ENCODE results near the gene SPOCK1.
"Not testable (repeated sequence)": the region's sequence is repeated elsewhere in the genome, so short reads cannot be mapped to it uniquely, and the experiment has no call there.

Gene SPOCK1

DNA sequence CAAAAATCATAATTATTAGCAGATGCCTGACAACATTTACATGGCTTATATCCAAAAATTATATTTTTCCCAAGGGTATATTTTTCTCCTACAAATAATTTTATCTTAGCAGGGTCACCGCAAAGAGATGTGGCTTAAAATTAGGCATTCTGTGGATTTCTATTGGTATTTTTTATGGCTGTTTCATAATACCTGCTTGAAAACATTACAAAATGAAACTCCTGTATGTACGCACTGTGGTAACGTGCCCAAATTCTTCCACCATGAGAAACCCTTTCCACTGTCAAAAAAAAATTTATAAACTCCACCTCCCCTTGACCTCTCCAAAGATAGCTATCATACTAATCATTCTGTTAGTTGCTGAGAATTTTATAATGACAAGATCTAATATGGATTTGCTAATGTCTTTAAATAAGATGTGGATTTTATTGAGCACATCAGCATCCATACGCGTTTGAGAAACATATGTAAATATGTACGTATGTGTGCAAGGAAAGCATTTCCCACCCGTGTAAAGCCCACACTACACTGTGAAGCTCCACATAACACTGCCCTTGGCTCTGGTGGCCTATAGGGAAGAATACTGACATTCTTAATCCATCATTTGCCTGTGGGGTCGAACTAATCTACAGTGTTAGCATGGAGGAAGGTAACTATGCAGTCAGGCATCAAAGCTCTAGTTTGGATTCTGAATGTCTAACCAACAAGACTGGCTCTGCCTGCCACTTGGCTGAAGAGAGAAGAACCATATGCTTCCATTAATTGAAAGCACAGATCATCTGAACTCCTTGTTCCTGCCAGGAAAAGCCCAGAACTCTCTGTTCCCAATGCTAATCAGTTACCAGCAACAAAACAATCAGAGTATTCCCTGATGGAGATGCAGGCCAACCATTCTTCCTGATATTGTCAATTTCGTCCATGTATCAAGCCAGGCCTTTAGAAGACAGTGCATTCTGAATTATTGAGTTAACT lies 244.7 kb downstream of the SPOCK1 start:
- DNase-seq = no peak

DNA sequence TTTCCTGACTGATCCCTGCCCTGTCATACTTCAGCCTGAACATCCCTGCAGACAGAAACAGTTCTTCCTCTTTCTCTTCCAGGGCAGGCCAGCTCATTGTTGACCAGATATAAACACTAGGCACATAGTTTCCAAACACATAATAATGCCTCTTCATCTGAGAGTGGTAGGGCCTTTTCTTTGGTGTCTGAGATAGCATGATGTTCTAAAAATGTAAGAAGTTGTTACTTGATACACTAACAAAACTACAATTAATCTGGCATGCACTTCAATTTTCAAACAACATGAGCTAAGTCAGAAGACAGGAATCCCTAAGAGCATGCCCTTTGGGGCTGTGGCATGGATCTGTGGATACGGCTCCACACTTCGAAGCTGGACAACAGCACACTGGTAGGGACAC lies 246.6 kb downstream of the SPOCK1 start:
- DNase-seq = no peak

DNA sequence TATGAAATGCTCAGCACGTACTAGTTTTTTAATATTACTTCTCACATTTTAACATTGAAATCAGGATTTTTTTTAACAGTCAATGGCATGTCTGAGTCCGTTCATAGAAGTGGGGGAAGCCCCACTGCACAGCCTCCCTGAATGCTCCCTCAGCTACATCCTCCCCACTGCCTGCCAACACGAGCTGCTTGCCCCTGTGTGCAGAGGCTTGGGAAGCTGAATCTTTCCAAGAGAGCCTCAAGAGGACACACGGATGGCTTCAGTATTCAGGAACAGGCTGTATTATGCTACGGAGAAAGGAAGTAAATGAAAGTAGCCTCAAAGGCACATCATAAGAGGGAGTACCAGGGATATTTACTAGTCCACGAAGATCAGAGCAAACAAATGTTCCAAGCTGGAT lies 248.7 kb downstream of the SPOCK1 start:
- DNase-seq = no peak

DNA sequence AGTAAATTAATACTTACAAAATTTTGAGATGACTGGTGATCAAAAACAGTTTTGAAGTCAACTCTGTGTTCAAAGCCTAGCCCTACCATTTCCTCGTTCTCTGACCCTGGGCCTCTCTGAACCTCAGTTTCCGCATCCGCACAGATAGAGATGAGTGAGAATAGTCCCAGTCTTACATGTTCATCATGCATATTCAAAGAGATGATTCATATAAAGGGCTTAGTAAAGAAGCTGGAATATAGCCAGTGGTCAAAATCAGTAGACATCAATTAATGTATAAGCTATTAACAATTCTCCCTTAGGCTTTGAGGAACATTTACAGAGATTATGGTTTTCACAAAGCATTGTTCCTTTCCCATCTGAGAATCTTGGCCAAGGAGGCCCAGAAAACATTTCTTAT lies 250.6 kb downstream of the SPOCK1 start:
- no peak for DNase-seq

DNA sequence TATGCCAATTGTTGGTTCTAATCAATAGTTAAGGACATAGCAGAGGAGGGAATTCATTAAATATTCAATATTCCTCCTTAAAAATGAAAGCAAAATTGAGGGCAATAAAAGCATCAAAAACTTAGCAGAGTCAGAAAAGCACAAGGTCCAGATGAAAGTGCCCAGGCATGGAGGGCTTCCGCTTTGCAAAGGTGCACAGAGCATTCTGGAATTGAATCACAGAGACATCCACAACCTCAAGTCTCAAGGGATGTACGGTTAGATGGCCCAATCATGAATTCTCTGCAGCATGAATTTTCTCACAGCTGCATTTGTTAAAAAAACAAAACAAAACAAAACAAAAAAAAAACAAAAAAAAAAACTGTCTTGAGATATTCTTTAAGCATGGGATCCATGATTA lies 253.7 kb downstream of the SPOCK1 start:
- no peak for DNase-seq

DNA sequence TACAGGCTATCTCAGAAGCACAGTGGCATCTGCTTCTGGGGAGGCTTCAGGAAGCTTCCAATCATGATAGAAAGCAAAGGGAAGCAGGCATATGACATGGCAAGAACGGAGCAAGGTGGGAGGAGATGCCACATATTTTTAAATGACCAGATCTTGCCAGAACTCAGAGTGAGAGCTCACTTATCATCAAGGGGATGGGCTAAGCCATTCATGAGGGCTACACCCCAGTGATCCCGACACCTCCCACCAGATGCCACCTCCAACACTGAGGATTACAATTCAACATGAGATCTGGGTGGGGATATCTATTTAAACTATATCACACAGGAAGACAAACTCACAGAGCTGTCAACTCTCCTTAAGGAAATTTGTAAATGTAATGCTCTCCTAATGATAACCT lies 258.8 kb downstream of the SPOCK1 start:
- no peak for DNase-seq

DNA sequence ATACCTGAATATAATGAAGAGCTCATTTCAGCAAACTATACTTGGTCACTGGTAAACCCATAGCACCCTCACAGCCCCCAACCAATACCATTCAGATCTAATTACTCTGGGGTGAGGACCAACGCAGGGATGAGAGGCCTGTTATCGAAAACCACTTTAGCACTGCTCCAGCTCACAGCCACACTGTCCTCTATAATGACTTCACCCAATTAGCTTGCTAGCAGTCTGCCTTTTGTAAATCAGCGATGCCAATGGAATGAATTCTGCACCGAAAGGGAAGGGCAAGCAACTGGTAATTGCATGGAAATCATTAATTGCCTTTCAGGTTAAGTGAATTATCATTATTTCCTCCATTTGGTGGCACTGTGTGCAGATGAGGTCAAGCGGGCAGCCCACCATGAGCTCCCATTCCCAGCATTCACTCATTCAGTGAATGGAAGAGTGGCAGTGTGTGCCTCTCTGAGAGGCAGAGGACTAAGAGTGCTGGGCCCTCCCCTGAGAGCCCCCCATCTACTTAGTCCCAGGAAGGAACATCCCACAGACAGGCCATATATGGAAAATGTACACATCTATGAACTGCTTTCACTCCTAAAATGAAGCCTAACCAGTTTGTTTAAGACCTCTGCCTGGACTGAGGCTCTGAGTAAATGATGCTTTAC lies 262.1 kb downstream of the SPOCK1 start:
- DNase-seq = no peak

DNA sequence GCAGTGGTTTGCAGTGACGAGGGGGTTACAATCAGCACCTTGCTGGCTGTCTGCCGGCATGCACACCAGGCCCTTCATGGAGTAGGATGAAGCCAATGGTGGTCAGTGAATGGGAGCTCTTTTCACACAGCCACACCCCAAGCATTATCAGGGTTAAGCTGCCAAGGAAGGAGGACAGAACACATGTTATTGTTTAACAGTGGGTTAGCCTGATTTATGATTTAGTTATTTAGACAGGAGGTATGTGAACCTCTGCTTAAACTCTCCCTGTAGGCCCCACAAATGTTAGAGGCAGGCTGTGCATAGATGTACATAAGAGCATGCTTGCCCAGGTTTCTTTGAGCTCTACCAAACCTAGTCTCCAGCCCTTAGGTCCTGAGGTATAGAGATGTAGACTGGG lies 262.9 kb downstream of the SPOCK1 start:
- no peak for DNase-seq

DNA sequence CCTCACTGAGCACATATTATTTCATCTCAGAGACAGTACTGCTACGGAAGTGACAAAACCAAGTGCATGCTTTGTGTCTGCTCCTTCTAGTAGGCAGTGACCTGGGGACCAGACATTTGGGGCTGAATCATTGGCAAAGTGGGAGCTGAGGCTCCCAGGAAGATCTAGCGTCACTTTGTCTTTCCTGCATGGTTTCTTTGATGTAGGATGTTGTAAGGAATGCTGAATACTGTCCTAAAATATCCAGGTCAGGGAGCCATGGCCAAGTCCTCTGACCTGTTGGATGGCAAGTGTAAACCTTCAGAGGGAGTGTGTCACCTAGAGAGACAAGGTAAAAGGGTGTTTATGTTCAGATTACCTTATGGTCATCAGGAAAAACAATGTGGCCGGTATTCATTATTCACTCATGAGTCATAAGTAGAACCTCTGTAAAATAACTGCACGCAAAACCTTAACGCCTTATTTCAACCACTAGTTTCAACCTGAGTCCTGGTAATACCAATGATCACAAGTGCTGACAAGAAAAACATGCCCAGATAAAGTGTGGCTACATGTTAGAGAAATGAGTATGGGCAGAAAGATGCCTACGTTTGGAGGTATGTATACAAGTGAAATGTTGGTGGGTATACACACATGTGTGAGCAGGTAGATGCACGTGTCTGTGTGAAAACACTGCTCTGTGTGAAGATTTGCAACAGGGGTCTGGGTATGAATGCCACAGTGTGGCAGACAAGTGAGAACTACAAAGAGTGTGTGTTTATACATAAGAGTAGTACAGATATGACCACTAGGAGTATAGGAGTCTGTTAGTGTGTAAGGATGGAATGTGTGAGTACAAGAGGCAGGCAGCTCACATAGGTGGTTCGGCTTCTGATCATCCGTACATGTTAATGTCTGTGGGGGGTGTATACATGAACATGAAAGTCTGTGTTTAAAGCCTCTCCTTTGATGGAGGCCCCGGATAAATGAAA lies 263.9 kb downstream of the SPOCK1 start:
- no peak for DNase-seq

DNA sequence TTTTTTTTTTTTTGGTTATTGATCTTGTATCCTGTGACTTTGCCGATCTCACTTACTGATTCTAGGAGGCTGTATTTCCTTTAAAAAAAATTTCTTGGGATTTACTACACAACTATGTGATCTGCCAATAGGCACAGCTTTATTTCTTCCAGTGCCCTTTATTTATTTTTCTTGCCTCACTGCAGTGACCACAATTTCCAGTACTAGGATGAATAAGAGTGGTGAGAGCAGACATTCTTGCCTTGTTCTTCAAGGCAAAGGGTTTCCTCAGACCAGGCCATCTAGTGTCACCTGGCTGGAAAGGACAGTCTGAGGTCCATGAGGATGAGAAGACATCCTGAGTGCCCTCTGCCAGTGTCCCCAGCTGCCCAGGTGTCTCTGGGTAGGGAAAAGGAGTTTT lies 265.4 kb downstream of the SPOCK1 start:
- DNase-seq = no peak

DNA sequence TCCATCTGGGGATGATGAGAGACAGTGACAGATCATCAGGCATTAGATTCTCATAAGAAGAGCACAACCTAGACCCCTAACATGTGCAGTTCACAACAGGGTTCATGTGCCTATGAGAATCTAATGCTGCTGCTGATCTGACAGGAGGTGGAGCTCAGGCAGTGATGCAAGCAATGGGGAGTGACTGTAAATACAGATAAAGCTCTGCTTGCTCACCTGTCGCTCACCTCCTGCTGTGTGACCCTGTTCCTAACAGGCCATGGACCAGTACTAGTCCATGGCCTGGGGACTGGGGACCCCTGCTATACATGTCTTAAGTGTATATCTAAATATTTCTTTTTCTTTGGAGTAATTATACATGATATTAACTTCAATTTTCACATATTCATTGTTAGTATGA lies 265.8 kb downstream of the SPOCK1 start:
- DNase-seq = not testable (repeated sequence)

DNA sequence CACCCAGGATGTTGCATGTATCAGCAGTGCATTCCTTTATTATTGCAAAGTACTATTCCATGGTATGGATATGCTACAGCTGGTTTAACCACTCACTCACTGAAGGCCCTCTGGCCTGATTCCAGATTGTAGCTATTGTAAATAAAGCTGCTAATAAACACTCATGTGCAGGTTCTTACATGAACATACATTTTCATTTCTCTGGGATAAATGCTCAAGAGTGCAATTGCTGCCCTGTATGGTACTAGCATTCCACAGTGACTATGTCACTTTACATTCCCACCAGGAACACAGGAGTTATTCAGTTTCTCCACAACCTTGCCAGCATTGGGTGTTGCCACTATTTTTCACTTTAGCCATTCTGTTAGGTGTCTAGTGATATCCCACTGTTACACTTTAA lies 267.6 kb downstream of the SPOCK1 start:
- DNase-seq = no peak

DNA sequence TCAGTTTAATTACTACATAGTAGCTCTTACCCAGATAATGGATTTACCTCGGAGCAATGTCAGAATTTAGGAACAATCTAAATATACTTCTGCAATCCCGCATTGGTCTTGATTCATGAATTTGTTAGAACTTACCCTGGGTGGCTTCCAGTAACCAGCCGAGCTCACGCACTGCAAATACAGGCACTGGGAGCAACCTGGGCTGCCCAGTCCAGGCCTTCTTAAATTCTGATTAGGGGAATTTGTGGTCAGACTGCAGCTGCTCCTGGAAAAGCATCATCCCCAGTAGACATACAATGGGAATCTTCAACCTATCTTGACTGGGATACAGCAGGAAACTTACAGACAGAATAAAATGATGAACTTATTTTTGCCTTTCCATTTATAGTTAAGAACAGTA lies 270.3 kb downstream of the SPOCK1 start:
- no peak for DNase-seq

DNA sequence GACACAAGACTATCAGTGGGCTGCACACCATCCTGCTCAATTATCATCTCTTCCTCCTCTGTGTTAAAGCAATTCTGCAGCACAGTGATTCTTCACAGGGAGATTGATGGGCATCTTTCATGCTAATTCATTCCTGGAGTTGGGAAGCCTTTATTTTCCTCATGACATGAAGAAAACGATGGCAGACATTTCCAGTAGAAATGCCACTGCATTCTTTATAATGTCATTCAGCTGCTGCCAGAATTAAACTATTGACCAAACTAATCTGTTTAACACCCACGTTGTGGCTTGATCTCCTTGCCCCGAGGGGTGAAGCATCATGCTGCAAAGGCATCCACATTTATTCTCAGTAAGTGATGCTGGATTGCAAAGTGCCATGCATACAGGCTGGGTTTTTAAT lies 273.0 kb downstream of the SPOCK1 start:
- DNase-seq = no peak

DNA sequence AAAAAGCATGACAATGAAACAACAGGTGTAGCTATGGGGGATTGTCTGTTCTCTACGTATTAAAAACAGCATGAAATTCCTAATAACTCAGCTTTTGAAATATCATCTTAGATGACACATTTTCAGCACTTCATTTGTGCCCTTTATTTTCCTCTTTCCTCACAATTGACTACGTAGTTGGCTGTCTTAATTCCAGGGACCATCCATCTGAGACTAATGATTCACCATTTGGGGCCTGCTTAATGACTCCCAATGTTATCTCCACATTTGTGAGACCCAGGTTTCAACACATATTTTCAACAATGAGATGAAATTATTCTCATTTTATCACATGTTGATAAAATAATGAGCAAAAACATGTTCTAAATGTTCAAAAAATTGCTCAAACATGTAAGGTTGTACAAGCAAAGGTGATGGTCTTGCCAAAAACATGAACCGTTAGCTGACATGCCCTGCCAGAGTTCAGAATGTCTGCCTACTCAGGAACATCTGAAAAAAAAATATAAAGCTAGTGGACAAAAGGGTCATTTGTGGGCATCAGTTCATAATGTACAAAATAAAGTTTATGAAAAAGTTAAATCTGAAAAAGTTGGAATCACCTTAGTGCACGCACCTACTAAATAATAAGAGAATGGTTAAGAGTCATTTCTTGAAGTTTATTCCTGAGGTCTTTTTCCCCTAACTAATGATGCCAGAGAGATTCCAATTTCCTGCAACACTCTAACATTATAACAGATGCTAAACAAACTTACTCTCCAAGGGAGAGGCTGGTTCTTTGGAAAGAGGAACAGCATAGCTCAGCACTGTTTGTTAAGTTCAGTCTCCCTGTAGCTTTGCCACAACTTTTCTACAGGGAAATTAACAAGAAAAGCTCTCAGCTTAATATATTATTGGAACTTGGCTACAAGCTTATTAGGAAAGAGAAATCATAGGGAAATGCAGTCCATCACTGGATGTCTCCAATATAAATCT lies 275.5 kb downstream of the SPOCK1 start:
- no peak for DNase-seq

DNA sequence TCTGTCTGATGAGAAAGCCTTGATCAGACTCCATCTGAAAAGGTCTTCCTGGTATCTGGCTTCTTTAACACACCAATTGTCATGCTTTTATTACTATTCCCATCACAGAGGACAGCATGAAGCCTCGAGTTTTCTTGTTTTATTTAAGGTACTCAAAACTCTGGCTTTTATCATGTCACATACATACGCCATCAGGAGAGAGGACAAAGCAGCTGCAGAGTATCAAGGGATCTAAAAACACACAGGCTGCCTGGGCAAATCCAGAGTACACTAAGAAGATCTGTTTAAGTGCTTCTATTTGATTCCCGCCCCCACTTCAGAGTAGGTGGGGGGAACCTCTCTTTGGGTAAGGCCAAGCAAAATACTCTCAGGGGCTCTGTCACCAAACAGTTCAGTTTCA lies 277.2 kb downstream of the SPOCK1 start:
- DNase-seq = no peak

DNA sequence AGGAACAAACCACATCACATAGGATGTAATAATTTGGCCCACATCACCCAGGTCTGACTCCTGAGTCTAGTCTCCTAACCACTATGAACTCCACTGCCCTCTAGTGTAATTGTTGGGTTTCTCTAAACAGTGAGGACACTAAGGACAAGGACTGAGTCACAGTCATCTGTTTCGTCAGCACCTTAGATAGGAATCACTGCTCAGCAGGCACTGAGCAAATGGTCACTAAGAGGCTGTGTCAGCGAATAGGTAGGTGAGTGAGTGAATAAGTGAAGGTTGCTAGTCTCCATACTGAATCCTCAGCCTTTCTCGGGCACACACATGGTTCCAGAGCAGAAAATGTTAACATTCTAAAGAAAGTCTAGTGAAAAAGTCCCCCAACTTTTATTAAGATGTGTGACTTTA lies 278.6 kb downstream of the SPOCK1 start:
- no peak for DNase-seq

DNA sequence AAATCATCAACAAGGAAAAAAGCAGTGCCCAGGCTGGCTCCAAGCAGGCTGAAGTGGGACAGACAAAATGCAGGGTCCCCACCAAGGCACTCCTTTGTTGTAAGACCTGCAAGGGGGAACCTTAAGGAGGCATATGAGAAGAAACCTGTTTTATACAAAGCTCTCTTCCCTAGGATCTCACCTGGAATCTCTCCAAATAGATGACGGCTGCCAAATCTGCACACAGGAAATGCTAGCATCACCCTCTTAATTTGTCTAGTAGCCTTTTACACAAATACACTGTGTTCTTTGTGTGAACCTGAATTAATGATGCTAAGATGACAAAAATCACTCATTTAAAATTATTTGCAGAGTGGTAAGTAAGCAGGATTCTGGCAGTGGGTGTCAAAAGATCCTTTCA lies 280.2 kb downstream of the SPOCK1 start:
- DNase-seq = no peak

DNA sequence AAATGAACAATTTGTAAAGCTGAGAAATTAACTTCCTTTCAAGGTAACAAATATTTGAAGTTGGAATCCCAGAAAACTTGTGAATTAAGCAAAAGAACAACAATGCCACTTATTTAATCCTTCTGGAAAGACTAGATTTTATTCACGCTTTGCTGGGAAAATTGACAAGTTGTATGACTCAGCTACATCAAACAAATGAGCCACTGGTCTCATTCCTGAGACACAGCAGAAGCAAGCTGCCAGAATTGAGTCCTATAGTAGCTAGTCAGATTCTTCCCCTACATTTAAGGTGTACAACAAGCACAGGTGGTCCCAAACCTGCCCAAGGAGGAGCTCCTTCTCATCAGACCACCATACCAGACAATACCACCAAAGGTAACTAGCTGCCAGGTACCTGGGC lies 280.7 kb downstream of the SPOCK1 start:
- DNase-seq = no peak

DNA sequence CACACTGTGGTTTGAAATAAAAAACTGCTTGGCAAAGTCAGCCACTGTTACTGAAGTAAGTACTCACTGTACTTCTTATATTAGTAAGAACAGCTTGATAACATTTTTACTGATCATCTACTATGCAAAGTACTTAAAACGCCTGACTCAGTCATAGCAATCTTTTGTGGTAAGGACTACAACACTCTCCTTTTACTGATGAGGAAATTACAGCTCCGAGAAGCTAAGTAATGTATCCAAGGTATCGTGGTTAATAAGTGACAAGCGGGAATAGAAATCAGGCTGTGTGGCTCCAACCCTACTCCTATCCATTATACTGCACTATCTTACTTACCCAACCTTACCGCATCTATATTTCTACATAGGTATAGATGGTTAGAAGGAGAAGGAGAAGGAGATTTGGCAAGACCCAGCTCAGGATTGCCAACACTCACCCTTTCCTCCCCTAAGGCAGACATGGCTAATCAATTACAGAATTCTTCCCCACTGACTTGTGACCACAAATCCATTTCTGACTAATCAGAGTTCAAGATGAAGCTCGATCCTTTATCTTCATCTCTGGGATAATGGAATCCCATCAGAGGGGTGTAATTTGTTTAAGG lies 281.4 kb downstream of the SPOCK1 start:
- DNase-seq = no peak

DNA sequence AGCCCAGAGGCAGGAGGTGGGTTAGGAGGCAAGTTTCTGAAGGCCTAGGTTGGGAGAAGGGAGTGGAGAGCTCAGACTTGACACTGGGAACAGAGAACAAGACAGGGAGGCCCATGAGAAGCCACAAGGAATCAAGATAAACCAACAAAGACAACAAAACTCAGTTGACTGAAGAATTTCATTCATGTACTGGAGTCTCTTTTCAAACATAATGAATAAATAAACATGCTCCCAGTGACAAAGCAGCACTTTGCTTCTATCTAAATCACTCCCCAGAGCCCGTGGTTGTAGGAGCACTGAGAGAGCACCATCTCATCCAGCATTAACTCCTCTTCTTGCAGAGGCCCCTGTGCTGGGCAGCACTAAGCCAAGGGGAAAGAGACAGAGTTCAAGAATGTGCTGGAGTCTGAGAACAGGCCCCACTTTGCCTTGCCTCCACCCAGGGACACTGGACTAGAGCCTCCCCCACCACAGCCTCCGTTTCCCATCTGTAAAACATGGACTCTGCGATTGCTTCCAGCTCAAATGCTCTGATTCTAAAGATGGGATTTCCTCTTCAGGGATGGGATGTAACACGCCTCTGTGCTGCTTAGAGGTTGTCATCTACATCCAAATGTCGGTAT lies 282.0 kb downstream of the SPOCK1 start:
- no peak for DNase-seq
